Activated B cell treated with CpG ODN at 0.5 μM for 24 hours (primary cell): Measurements from ENCODE around the gene OCA2. TPM values are rescaled to one million over a fixed set of nuclear protein-coding genes. Genes with fewer than 3 reads are reported as not detected.

Source experiments
- ATAC-seq: fragments of 200-7000 bp; cut with Tn5 transposase; one replicate; pipeline ENCODE4 v1.10.0; 2021; ENCODE audit warnings: low read depth, mild to moderate bottlenecking, moderate library complexity
- CTCF ChIA-PET: fragments of 350-600 bp; sonication (Branson Sonifier 250); formaldehyde crosslinking; loops from one replicate; lab custom pipeline; 2021; ENCODE audit warnings: antibody characterized with exemption; lab: Charles Lee
- POLR2A ChIA-PET: fragments of 350-600 bp; sonication (Branson Sonifier 250); formaldehyde crosslinking; loops from one replicate; lab custom pipeline; 2021; ENCODE audit warnings: antibody characterized with exemption; lab: Charles Lee
- DNase-seq: peaks from one replicate; pipeline ENCODE4 v3.0.0; 2022
- H3K27ac Mint-ChIP-seq: one replicate; pipeline ENCODE4 v1.8.0; 2020; ENCODE audit warnings: mixed read lengths
- H3K27me3 Mint-ChIP-seq: one replicate; pipeline ENCODE4 v1.8.0; 2021; ENCODE audit warnings: mixed read lengths
- H3K36me3 Mint-ChIP-seq: one replicate; pipeline ENCODE4 v1.8.0; 2021; ENCODE audit warnings: low read depth, mixed read lengths
- H3K4me1 Mint-ChIP-seq: one replicate; pipeline ENCODE4 v1.8.0; 2021; ENCODE audit warnings: mixed read lengths
- H3K4me3 Mint-ChIP-seq: one replicate; pipeline ENCODE4 v1.8.0; 2020; ENCODE audit warnings: mild to moderate bottlenecking, mixed read lengths
- H3K9me3 Mint-ChIP-seq: one replicate; pipeline ENCODE4 v1.8.0; 2020; ENCODE audit warnings: mixed read lengths
- CTCF ChIP-seq: fragments of 200-600 bp; IDR thresholded peaks from one replicate; pipeline ENCODE4 v1.8.0; 2022; ENCODE audit warnings: antibody characterized with exemption, mild to moderate bottlenecking
- intact Hi-C: fragments of 100-400 bp; cut with micrococcal nuclease; formaldehyde crosslinking; loops from one replicate; pipeline ENCODE4 v1.15.1; 2024
- total RNA-seq: library from RNA; stranded (reverse); gene quantifications from 2 replicates; pipeline ENCODE4 v1.2.3, GENCODE V29; 2022

Gene OCA2
- total RNA-seq, 1 donor from 2014 or later: not detected

- H3K9me3 Mint-ChIP-seq: peaks cover 6% of the 10 kb centered on the region
- ATAC-seq (no peak), DNase-seq (no peak)
- CTCF ChIA-PET: no interaction called here
- H3K4me3 Mint-ChIP-seq: no peak overlapping the region
- no peaks in the 10 kb centered on the region for H3K27me3 Mint-ChIP-seq
- no peaks in the 10 kb centered on the region for H3K4me1 Mint-ChIP-seq
- TF ChIP-seq CTCF: no peak
- intact Hi-C loops: no loop called here
- no peaks in the 10 kb centered on the region for H3K36me3 Mint-ChIP-seq
- no peak overlapping the region for H3K27ac Mint-ChIP-seq
- POLR2A ChIA-PET: no interaction called here
Measured at GRCh38 chr15:27798807-27799206, 300.3 kb downstream of the OCA2 start.

GRCh38 chr15:27797765-27798164, 301.4 kb downstream of the OCA2 start:
- H3K36me3 Mint-ChIP-seq: no peaks in the 10 kb centered on the region
- ChIA-PET CTCF (no interaction called here), POLR2A (no interaction called here)
- H3K27me3 Mint-ChIP-seq: no peaks in the 10 kb centered on the region
- intact Hi-C loops: no loop called here
- DNase-seq (no peak), ATAC-seq (no peak)
- H3K27ac Mint-ChIP-seq: no peak overlapping the region
- no peak for TF ChIP-seq CTCF
- H3K9me3 Mint-ChIP-seq: peaks cover 4% of the 10 kb centered on the region
- no peaks in the 10 kb centered on the region for H3K4me1 Mint-ChIP-seq
- no peak overlapping the region for H3K4me3 Mint-ChIP-seq

GRCh38 chr15:27796405-27797320, 302.5 kb downstream of the OCA2 start:
- ChIA-PET POLR2A (no interaction called here), CTCF (no interaction called here)
- no peaks in the 10 kb centered on the region for H3K4me1 Mint-ChIP-seq
- H3K27me3 Mint-ChIP-seq: no peaks in the 10 kb centered on the region
- peaks cover 4% of the 10 kb centered on the region for H3K9me3 Mint-ChIP-seq
- TF ChIP-seq CTCF: no peak
- no peak overlapping the region for H3K4me3 Mint-ChIP-seq
- H3K36me3 Mint-ChIP-seq: no peaks in the 10 kb centered on the region
- intact Hi-C loops: no loop called here
- DNase-seq: no peak
- ATAC-seq: no peak
- no peak overlapping the region for H3K27ac Mint-ChIP-seq

- no peak for DNase-seq
Measured at GRCh38 chr15:27792756-27793264, 306.3 kb downstream of the OCA2 start.

More at GRCh38 chr15:27792756-27793264, 306.3 kb downstream of the OCA2 start:
- TF ChIP-seq CTCF: no peak
- peaks cover 4% of the 10 kb centered on the region for H3K9me3 Mint-ChIP-seq
- no peak for ATAC-seq
- POLR2A ChIA-PET: no interaction called here
- no peaks in the 10 kb centered on the region for H3K4me1 Mint-ChIP-seq
- H3K27ac Mint-ChIP-seq: no peak overlapping the region
- no peaks in the 10 kb centered on the region for H3K27me3 Mint-ChIP-seq
- intact Hi-C loops: no loop called here
- no peaks in the 10 kb centered on the region for H3K36me3 Mint-ChIP-seq
- H3K4me3 Mint-ChIP-seq: no peak overlapping the region
- CTCF ChIA-PET: no interaction called here
